GM10248 (cell line): ENCODE results near the gene MUC5AC.
"Not testable (repeated sequence)": the region's sequence is repeated elsewhere in the genome, so short reads cannot be mapped to it uniquely, and the experiment has no call there.

ENCODE experiments used
- CTCF ChIA-PET: fragments of 300-600 bp; sonication (Branson Sonifier 250); formaldehyde crosslinking; extraction: SDS; loops from one replicate; lab custom pipeline; 2021; ENCODE audit warnings: antibody characterized with exemption; lab: Yijun Ruan, JAX
- POLR2A ChIA-PET: fragments of 350-650 bp; sonication (Branson Sonifier 250); formaldehyde crosslinking; extraction: SDS; loops from one replicate; lab custom pipeline; 2020; ENCODE audit warnings: antibody characterized with exemption; lab: Yijun Ruan, JAX
- DNase-seq: peaks from one replicate; pipeline ENCODE4 v3.0.0; 2012; ENCODE audit errors: extremely low spot score
- CTCF ChIP-seq: IDR thresholded peaks from 2 replicates; pipeline ENCODE4 v1.5.1; 2012; ENCODE audit warnings: mild to moderate bottlenecking, low read depth; ENCODE audit errors: extremely low read depth, missing control alignments, control extremely low read depth

Gene MUC5AC

GRCh38 chr11:1167751-1168231 is 10.0 kb downstream of the MUC5AC start:
- no peak for TF ChIP-seq CTCF
- ChIA-PET CTCF (no interaction called here), POLR2A (no interaction called here)
- no peak for DNase-seq

GRCh38 chr11:1168256-1168655 is 10.5 kb downstream of the MUC5AC start:
- no peak for TF ChIP-seq CTCF
- no peak for DNase-seq
- ChIA-PET CTCF (interaction anchor here (0.7 kb wide), 1 partner anchor 35 kb away, joined by 3 read pairs; no protein-coding TSS in a partner anchor), POLR2A (no interaction called here)

- no peak for DNase-seq
- ChIA-PET CTCF (interaction anchor here (0.7 kb wide), 1 partner anchor 36 kb away, joined by 3 read pairs; no protein-coding TSS in a partner anchor), POLR2A (no interaction called here)
- TF ChIP-seq CTCF: no peak
Observed at GRCh38 chr11:1168721-1169161, 11.0 kb downstream of the MUC5AC start.

GRCh38 chr11:1171223-1171984 is 13.7 kb downstream of the MUC5AC start:
- DNase-seq: no peak
- CTCF ChIA-PET: interaction anchor here (1.0 kb wide), 1 partner anchor 31 kb away, joined by 3 read pairs; no protein-coding TSS in a partner anchor
- no peak for TF ChIP-seq CTCF
- POLR2A ChIA-PET: no interaction called here

- CTCF ChIA-PET: interaction anchor here (1.0 kb wide), 1 partner anchor 30 kb away, joined by 3 read pairs; no protein-coding TSS in a partner anchor
- no peak for TF ChIP-seq CTCF
- no peak for DNase-seq
- POLR2A ChIA-PET: no interaction called here
Observed at GRCh38 chr11:1171985-1172728, 14.4 kb downstream of the MUC5AC start.

GRCh38 chr11:1172729-1173117 is 15.0 kb downstream of the MUC5AC start:
- ChIA-PET POLR2A (no interaction called here), CTCF (no interaction called here)
- no peak for DNase-seq
- no peak for TF ChIP-seq CTCF

GRCh38 chr11:1173396-1173795 is 15.6 kb downstream of the MUC5AC start:
- DNase-seq, CTCF ChIA-PET, POLR2A ChIA-PET: not testable (repeated sequence)
